CD4-positive, alpha-beta T cell (primary cell): ENCODE data around the gene ACAD10. TPM values are rescaled to one million over a fixed set of nuclear protein-coding genes. Genes with fewer than 3 reads are reported as not detected.
"Not testable (repeated sequence)": the region's sequence is repeated elsewhere in the genome, so short reads cannot be mapped to it uniquely, and the experiment has no call there.

Experiments
- ATAC-seq: fragments of 200-7000 bp; cut with Tn5 transposase; one replicate; pipeline ENCODE4 v1.10.0; 2022; ENCODE audit warnings: mild to moderate bottlenecking; ENCODE audit not compliant: poor library complexity
- CTCF ChIA-PET: fragments of 350-600 bp; sonication (Branson Sonifier 250); formaldehyde crosslinking; loops from one replicate; lab custom pipeline; 2021; ENCODE audit warnings: antibody characterized with exemption, inconsistent platforms; lab: Charles Lee
- POLR2A ChIA-PET: fragments of 350-600 bp; sonication (Branson Sonifier 250); formaldehyde crosslinking; loops from one replicate; lab custom pipeline; 2021; ENCODE audit warnings: antibody characterized with exemption, inconsistent platforms; lab: Charles Lee
- DNase-seq, 14 experiments: peaks; one replicate each; pipeline ENCODE4 v3.0.0-alpha.2; 2013 to 2020; ENCODE audit warnings: mixed read lengths in 2 of 14
- H3K27ac ChIP-seq, 2 donors: one replicate each; pipeline versions ENCODE4 v1.5.1 to v1.7.0; 2013; ENCODE audit warnings: low read length in 2 of 2, low read depth in 1 of 2, mild to moderate bottlenecking in 1 of 2
- H3K27me3 ChIP-seq, 2 experiments: 1 replicate in 1 of 2; 2 replicates in 1 of 2; pipeline versions ENCODE4 v1.6.1 to v1.7.0; 2013; ENCODE audit warnings: low read length in 2 of 2, control low read depth in 1 of 2, mild to moderate bottlenecking in 1 of 2, moderate library complexity in 1 of 2; ENCODE audit not compliant: insufficient read depth in 2 of 2, control insufficient read depth in 1 of 2
- H3K36me3 ChIP-seq: one replicate; pipeline ENCODE4 v1.6.1; 2013; ENCODE audit warnings: low read length, control low read depth; ENCODE audit not compliant: insufficient read depth
- H3K4me1 ChIP-seq: one replicate; pipeline ENCODE4 v1.6.1; 2013; ENCODE audit warnings: low read length, control low read depth; ENCODE audit not compliant: insufficient read depth
- H3K4me3 ChIP-seq: one replicate; pipeline ENCODE4 v1.5.1; 2013; ENCODE audit warnings: mild to moderate bottlenecking, low read length, moderate library complexity
- H3K9me3 ChIP-seq, 2 experiments: 1 replicate in 1 of 2; 2 replicates in 1 of 2; pipeline versions ENCODE4 v1.6.1 to v1.7.0; 2013; ENCODE audit warnings: low read length in 2 of 2, mild to moderate bottlenecking in 2 of 2, control low read depth in 1 of 2, moderate library complexity in 1 of 2; ENCODE audit not compliant: control insufficient read depth in 1 of 2, insufficient read depth in 1 of 2
- H3K27ac Mint-ChIP-seq: one replicate; pipeline ENCODE4 v1.8.0; 2020; ENCODE audit warnings: mixed read lengths
- H3K27me3 Mint-ChIP-seq: one replicate; pipeline ENCODE4 v1.8.0; 2021; ENCODE audit warnings: mixed read lengths
- H3K36me3 Mint-ChIP-seq: one replicate; pipeline ENCODE4 v1.8.0; 2021; ENCODE audit warnings: low read depth, mixed read lengths
- H3K4me1 Mint-ChIP-seq: one replicate; pipeline ENCODE4 v1.8.0; 2021; ENCODE audit warnings: low read depth, mixed read lengths
- H3K4me3 Mint-ChIP-seq: one replicate; pipeline ENCODE4 v1.8.0; 2020; ENCODE audit warnings: mild to moderate bottlenecking, mixed read lengths
- H3K9me3 Mint-ChIP-seq: one replicate; pipeline ENCODE4 v1.8.0; 2020; ENCODE audit warnings: mixed read lengths
- CTCF ChIP-seq: fragments of 200-600 bp; IDR thresholded peaks from one replicate; pipeline ENCODE4 v1.8.0; 2022; ENCODE audit warnings: antibody characterized with exemption, mild to moderate bottlenecking
- intact Hi-C, 2 experiments: fragments of 100-400 bp; cut with DNase I in 1 of 2; cut with micrococcal nuclease in 1 of 2; formaldehyde crosslinking; loops; one replicate each; pipeline versions ENCODE4 v1.15.1 to v1.9.0; 2023 to 2025; cut with DNase I, micrococcal nuclease
- total RNA-seq, 174 experiments: library from RNA in 2 of 174; stranded (reverse) in 2 of 174; gene quantifications; one replicate each; pipeline ENCODE4 v1.2.3 and lab custom pipeline; 2021 to 2026

Gene ACAD10
- total RNA-seq, 2 experiments from 2014 or later, result 15.8 to 17.4 TPM

- no peak overlapping the region for H3K27ac Mint-ChIP-seq
- POLR2A ChIA-PET, result no interaction called here
- H3K27me3 Mint-ChIP-seq, result no peaks in the 10 kb centered on the region
- TF ChIP-seq CTCF, result no peak
- no peak overlapping the region for H3K4me3 Mint-ChIP-seq
- DNase-seq (no peak), ATAC-seq (no peak)
- CTCF ChIA-PET, result no interaction called here
- Histone ChIP-seq H3K27me3 (no peaks in the 10 kb centered on the region), H3K9me3 (no peaks in the 10 kb centered on the region), H3K36me3 (peaks cover 68% of the 10 kb centered on the region), H3K27ac (no peak overlapping the region), H3K4me1 (no peaks in the 10 kb centered on the region), H3K4me3 (no peak overlapping the region)
- intact Hi-C loops, result no loop called here
- no peaks in the 10 kb centered on the region for H3K9me3 Mint-ChIP-seq
- peaks cover 70% of the 10 kb centered on the region for H3K36me3 Mint-ChIP-seq
- no peaks in the 10 kb centered on the region for H3K4me1 Mint-ChIP-seq
Observed at GRCh38 chr12:111645433-111645832, 40.4 kb upstream of the ACAD10 start.

- Histone ChIP-seq H3K9me3 (no peaks in the 10 kb centered on the region), H3K27ac (no peak overlapping the region), H3K4me1 (no peaks in the 10 kb centered on the region), H3K4me3 (no peak overlapping the region), H3K36me3 (peaks cover 76% of the 10 kb centered on the region), H3K27me3 (no peaks in the 10 kb centered on the region)
- CTCF ChIA-PET, result no interaction called here
- Mint-ChIP-seq H3K27me3 (no peaks in the 10 kb centered on the region), H3K36me3 (peaks cover 76% of the 10 kb centered on the region), H3K27ac (no peak overlapping the region), H3K4me1 (no peaks in the 10 kb centered on the region), H3K4me3 (no peak overlapping the region), H3K9me3 (no peaks in the 10 kb centered on the region)
- no peak for TF ChIP-seq CTCF
- DNase-seq, result no peak
- POLR2A ChIA-PET, result no interaction called here
- intact Hi-C loops, result no loop called here
- ATAC-seq, result no peak
Observed at GRCh38 chr12:111650912-111651311, 34.9 kb upstream of the ACAD10 start.

GRCh38 chr12:111652530-111652929 is 33.3 kb upstream of the ACAD10 start:
- H3K9me3 ChIP-seq, H3K9me3 Mint-ChIP-seq, H3K27ac Mint-ChIP-seq, intact Hi-C loops, H3K4me1 Mint-ChIP-seq, H3K27me3 ChIP-seq, DNase-seq, POLR2A ChIA-PET, CTCF ChIA-PET, H3K4me3 ChIP-seq, ATAC-seq, H3K4me3 Mint-ChIP-seq, H3K27me3 Mint-ChIP-seq, H3K27ac ChIP-seq, H3K4me1 ChIP-seq: not testable (repeated sequence)
- H3K36me3 Mint-ChIP-seq, result peaks cover 70% of the 10 kb centered on the region
- peaks cover 75% of the 10 kb centered on the region for H3K36me3 ChIP-seq

DNA sequence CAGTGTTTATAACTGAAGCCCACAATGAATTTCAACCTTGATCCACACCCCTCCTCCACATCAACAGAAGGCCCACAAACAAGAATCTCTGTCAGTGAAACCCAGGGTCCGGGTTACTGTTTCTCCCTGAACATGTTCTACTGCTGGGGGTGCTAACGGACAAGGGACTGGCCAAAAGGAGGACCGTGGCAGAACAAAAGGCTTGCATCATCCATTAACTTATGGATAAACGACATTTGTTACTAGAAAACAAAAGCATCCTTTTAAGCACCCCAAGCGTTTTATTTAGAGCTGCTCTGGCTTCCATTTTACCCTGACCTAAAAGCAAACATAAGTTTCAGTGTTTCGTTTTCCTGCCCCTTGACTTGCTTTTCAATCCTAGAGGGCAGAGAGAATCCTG is 32.3 kb upstream of the ACAD10 start:
- Histone ChIP-seq H3K4me3 (no peak overlapping the region), H3K27ac (no peak overlapping the region), H3K27me3 (no peaks in the 10 kb centered on the region), H3K9me3 (no peaks in the 10 kb centered on the region), H3K36me3 (peaks cover 84% of the 10 kb centered on the region), H3K4me1 (no peaks in the 10 kb centered on the region)
- no peaks in the 10 kb centered on the region for H3K9me3 Mint-ChIP-seq
- no peaks in the 10 kb centered on the region for H3K4me1 Mint-ChIP-seq
- TF ChIP-seq CTCF, result no peak
- H3K27ac Mint-ChIP-seq, result no peak overlapping the region
- H3K27me3 Mint-ChIP-seq, result no peaks in the 10 kb centered on the region
- intact Hi-C loops, result no loop called here
- POLR2A ChIA-PET, result no interaction called here
- peaks cover 76% of the 10 kb centered on the region for H3K36me3 Mint-ChIP-seq
- no peak overlapping the region for H3K4me3 Mint-ChIP-seq
- DNase-seq (no peak), ATAC-seq (no peak)
- CTCF ChIA-PET, result interaction anchor here (1.1 kb wide), 1 partner anchor 15 kb away, joined by 3 read pairs; no protein-coding TSS in a partner anchor
